ENCODE data around the gene CFDP1.
"Not testable (repeated sequence)": the region's sequence is repeated elsewhere in the genome, so short reads cannot be mapped to it uniquely, and the experiment has no call there.

CFDP1 gene

DNA sequence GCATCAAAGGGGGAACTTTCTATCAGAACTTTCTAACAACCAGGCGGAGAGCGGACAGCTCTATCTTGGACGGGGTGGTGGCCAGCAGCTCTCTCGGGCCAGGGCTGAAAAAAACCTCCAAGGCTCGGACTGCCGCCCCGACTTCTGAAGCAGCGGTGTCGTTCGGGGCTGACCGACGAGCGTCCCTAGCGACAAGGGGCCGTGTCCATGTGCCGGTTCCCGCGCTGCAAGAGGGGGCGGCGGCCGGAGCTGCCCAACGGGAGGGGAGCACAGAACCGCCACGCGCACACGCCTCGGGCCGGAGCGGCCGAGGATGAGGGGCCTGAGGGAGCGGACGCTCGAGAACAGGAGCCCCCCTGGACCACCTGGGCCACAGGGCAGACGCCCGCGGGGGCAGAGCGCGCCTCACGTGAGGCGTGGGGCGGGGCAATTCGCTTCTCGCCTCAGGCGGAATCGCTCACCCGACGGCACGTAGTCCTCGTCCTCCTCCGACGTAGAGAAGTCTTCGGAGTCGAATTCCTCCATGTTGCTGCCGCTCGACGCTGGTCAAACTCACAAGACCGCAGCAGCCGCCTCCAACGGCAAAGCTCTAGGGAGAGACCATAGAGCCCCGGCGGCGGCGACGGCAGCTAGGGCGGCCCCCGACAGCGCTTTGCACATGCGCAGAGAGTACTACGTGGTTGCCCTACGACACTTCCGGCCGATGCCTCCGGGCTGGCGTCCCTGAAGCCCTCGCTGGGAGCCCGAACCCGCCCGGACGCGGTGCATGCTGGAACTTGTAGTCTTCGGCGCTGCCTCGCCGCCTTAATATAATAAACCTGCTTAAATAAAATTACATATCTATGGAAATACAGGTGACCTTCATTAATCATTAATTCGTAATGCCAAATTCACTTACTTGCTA is at the start of gene CFDP1:
Gene CFDP1, minus strand, starts transcription at position 676 of the 904 bp plus-strand sequence. Its CDS starts 151 bp downstream, at position 525.
- peak; percentile 91 for DNase-seq (ENCODE audit: low read depth)

DNA sequence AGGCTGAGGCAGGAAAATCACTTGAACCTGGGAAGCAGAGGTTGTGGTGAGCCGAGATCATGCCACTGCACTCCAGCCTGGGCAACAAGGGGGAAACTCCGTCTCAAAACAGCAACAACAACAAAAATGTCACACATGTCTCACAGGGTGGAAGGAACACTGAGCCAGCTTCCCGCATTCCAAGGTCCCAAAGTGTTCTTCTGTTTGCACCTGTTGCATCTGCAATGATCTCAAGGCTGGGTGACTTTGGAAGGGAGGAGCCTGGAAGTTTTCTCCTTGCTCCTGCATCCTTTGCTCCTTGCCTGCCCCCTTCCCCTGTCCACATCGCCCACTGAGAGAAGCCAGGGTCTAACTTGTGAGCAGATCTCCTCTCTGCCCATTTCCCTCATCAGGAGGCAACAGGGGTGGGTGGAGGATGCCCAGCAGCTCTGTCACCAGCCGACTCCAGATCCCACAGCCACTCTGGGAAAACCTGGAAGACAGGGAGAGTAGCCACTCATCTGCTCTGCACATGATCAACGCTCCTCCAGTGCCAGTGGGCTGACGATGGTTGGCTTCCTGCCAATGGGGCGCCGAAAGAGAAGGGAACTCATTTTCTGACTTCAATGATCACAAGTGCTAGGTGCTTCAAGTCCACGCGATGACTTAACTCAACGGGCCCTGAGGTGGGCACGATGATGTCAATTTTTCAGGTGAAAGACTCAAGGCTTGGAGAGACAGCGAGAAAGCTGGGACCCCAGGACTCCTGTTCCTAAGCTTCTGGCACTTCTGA is 49.3 kb upstream of the CFDP1 start:
- DNase-seq (ENCODE audit: low read depth) = no peak

DNA sequence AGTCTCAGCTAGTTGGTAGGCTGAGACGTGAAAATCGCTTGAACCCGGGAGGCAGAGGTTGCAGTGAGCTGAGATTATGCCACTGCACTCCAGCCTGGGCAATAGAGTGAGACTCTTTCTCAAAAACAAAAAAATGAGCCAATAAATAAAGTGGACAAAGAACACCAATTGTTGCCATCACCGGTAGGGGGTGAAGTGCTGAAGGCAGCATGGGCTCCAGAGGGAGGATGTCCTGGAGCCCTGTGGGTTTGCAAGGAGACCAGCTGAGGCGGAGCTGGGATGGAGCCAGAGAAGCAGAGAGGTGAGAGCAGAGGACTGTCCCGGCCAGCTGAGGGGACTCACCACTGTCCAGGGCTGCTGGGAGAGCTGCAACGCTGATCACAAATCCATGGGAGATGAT is 48.2 kb upstream of the CFDP1 start:
- no peak for DNase-seq (ENCODE audit: low read depth)

DNA sequence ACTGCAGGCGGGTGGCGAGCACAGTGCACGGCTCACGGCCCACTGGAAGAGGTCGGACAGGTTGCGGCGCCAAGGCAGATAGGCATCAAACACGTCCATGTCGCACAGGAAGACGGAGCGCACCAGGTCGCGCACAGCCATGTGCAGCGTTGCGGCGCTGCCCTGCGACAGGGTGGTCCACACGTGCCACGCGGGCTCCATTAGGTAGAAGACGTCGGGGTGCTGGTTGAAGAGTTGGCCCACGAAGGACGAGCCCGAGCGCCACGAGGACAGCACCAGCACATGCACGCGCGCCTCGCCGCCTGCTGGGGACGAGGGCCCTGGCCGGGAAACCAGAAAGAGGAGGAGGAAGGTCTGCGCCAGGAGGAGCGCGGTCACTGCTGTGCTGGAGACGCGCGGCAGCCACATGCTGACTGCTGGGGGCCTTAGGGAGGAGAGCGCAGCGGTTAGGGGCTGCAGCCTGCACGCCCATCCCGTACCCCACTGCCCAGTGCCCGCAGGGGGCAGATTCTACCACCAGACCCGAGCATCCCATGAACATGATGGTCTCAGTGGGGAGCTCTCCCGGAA is 46.2 kb upstream of the CFDP1 start:
- DNase-seq (ENCODE audit: low read depth) = no peak

DNA sequence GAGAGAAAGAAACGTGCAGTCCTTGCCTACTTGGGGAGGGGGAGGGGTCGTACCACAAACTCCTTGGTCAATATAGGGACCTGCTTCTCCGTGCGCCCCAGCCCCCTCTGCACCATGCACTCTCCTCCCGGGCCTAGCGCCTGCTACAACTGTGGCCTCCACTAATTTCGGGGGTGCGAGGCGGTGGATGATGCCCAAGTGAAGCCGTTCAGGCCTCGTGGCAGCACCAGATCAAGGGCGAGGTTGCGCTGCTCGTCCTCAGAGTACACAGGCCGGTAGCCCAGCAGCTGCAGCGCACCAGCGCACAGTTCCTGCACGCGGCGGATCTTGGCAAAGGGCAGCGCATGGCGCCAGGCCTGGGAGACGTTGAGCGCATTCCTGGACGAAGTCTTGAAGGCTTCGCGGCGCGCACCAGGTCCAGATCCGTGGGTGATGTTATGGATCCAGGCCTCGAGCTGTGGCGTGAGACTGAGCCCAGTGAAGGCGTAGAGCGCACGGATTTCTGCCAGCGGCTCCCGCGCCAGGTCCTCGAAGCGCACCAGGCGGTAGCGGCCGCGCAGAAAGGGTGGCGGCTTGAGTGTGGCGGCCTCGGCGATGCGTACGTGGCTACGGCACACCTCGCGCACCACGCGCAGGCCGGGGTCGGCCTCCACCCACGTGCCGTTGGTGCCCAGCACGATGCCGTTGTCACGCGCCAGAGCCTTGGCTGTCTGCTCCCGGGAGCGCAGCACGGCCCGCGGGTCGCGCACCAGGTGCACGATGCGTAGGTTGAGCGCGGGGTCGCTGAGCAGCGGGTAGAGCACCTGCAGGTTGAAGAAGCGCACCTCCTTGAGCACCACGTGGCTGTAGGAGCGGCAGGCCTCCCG is 45.4 kb upstream of the CFDP1 start:
- no peak for DNase-seq (ENCODE audit: low read depth)

DNA sequence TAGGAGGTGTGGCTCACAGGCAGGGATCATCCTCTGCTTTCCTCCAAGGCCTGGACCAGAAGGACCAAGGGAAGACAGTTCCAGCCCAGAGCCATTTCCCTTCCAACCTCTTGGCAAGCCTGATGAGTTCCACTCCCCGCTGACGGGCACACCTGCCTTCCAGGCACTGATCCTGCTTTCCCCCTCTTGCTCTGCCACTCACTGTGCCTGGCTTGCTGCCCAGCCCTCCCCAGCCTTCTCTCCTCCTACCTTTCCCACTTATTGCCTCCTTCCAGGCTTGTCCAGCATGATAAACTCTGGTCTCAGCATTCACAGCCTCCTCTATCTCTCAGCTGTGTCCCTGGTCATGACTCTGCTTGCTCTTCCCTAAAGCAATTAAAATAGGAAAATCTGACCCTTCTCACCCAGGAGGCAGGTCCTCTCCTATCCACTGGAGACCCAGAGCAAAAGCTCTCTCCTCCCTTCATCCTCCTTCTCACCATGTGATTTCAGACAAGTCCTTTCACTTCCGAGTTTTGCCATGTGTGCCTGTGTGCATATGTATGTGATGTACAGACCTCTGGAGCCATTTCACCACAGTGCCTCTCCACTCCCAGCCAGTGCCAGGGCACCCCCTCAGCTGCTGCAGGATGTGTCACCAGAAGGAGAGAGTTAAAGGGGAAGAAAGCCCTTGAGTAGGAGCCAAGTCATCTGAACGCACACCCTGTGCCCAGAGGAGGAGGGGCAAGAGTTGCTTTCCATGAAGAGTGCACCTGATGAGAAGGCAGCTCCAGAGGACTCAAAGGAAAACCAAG is 44.6 kb upstream of the CFDP1 start:
- DNase-seq (ENCODE audit: low read depth) = no peak

DNA sequence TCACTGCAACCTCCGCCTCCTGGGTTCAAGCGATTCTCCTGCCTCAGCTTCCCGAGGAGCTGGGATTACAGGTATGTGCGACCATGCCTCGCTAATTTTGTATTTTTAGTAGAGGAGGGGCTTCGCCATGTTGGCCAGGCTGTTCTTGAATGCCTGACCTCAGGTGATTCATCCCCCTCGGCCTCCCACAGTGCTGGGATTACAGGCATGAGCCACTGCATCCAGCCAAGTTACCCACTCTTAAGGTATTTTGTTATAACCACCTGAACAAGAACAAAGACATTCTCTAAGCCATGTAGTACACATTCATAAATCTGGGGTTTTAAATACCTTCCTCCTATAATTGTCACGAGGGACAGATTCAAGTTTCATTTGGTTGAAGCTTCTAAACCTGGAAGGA is 43.5 kb upstream of the CFDP1 start:
- no peak for DNase-seq (ENCODE audit: low read depth)

DNA sequence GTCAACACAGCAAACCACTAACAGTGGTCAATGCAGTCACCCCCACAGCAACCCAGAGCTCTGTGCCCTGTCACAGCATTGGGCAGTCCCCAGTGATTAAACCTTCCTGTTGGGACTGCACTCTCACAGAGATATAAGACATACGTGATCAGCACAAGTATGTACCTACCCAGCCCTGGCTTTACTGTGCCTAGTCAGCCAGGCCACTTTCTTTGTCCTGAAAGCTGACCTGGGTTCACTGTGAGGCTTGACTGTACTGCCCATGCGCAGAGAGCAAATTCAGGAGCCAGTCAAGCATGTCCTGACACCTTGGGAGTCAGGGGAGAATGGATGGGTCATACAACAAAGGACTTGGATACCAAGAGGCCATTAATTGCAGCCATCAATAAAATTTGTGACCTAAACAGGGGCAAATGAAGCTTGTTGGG is 42.1 kb upstream of the CFDP1 start:
- DNase-seq (ENCODE audit: low read depth) = no peak

DNA sequence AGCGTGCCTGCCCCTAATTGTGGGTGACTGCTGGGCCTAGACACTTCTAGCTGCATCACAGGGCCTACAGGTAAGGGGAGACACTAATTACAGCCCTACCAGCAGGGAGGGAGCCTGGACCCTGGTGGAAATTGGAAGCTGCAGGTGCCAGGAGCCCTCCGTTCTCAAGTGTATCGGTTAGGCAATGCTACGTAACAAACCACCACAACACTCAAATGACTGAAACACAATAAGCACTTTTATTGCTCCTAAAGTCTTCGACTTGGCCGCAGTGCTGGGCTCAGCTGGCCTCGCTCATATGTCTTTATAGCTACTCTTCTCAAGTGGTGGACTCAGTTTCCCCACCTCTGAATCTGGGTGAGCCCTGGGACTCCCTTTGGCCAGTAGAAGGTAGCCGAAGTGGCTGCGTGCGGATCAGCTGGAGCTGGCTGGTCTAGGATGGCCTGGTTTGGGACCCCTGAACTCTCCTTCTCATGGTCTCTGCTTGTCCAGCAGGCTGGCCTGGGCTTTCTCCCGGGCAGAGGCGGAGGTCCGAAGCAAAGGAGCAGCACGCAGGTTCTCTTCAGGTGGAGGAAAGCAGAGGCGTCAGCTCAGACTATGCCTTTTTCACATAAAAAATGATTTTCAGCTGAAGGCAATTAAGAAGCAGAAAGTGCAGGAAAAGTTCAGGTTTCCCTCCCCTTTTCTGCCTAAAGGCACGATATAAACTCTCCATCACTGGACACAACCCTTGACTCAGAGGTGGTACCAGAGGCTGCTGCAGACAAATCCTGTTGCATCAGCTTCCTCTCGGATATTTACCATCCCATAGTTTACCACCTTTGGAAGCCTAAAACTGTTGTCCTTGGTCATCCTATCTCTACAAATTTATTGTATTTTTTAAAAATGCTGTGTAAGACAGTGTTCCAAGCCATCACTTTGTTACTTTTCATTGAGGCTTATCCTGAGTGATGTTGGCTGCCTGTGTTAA is 39.9 kb upstream of the CFDP1 start:
- DNase-seq (ENCODE audit: low read depth) = no peak

DNA sequence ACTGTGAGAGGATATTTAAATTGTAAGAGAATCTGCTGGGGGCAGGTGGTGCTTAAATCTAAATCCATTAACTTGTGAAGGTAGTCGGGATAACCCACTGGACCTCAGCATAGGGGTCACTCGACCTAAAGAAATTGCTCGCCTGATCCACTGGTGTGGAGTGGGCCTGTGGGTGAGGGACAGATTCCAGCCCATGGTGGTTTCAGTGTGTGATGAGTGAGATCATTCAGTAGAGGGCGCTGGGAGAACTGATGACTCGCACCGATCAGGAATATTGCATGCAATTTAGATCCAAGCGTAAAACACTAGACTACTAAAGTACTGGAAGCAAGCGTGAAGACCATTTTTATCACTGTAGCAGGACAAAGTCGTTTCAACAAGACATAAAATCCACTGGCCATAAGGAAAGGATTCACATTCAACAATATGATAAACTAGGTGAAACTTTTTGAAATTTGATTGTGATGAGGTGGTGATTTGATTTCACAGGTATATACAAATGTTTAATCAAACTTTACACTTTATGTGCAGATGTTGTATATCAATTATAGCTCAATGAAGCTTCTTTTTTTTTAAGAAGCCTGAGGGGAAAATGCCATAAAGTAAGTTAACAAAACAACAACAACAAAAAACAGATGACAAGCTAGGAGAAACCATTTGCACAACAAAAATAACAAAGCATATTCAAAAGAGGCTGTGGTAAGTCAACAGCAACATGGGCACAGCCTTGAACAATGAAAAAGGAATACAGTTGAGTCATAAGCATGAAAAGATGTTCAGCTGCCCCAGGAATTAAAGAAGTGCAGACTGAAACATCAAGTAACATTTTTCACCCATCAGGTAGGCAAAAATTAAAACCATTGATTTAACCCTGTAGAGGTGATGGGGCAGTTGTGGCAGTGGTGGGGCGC is 38.7 kb upstream of the CFDP1 start:
- DNase-seq (ENCODE audit: low read depth) = peak; percentile 47

DNA sequence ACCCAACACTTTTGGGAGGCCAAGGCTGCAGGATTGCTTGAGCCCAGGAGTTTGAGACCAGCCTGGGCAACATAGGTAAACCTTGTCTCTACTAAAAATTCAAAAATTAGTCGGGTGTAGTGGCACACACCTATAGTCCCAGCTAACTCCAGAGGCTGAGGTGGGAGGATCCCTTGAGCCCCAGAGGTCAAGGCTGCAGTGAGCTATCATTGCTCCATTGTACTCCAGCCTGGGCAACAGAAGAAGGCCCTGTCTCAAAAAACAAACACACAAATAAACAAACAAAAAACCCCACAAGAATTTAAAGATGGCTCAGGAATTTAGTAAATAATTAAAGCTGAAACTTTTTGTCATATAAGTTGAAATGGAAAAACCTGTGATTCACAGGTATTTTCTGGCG is 33.5 kb upstream of the CFDP1 start:
- DNase-seq (ENCODE audit: low read depth) = no peak

DNA sequence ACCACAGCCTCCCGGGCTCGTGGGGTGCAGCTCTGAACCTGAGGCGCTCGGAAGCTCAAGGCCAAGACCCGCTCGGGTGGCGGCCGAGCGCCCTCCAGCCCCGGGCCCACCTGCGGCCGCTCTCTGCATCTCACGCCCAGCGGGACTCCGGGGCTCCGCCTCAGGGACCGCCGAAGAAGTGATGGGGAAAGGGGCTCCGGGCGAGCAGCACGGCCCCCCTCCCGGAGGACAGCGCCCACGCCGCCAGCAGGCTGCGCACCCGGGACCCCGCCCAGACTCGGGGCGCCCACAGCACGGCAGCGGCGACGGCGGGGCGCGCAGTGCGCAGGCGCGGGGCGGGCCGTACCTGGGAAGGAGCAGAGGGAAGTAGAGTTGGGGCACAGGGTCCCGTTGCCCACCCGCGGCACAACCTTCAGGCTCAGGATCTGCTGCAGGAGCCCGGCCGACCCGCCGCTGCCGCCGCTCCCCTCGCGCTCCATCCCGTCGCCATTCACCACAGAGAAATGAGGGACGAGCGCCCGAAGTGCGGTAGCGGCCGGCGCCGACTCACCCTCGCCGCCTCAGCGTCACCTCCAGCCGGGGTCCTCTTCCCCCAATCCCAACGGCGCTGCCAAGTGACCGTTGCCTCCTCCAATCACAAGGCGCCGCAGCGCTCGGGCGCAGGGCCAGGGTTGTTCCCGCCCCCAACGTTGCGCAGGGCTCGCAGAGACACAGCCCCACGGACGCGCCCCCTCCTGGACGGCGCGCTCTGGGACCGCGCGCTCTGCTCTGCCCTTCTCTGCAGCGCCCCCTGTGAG is 31.0 kb upstream of the CFDP1 start, which contains the start of gene TMEM170A:
Gene TMEM170A, minus strand, starts transcription at position 568 of the 797 bp plus-strand sequence. Its CDS starts 89 bp downstream, at position 479.
- DNase-seq (ENCODE audit: low read depth) = peak; percentile 99

DNA sequence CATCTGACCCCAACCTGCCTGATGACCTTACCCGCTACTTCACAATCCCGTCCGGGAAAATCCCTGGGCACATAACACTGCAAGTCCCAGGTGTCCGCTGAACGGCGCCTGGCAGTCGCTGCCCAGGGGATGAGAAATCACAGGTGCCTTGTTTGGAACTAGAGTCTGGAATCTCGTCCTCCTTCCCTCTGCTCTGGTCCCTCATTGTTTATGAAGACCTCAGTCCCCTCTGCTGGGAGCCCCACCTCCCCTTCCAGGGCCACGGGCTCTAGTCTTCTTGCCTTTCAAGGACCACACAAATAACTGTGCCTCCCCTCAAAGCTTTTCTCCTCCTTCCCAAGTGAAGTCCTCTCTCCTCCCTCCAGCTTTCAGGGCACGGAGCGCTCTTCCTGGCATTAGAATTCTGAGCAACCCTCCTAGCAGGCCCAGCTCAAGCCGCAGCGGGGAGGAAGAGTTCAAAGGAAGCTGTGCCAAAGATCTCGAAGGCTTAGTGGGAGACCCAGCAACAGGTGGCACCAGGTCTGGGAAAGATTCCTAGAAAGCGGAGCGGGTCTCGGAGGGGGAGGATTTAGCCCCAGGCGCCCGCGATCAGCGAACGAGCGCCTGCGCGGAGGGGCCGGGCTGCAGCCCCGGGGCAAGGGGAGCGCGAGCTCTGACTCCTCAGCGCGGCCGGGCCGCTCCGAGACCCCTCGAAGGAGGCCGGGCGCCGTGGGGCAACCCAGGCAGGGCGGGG is 30.3 kb upstream of the CFDP1 start:
- not testable (repeated sequence) for DNase-seq (ENCODE audit: low read depth)

DNA sequence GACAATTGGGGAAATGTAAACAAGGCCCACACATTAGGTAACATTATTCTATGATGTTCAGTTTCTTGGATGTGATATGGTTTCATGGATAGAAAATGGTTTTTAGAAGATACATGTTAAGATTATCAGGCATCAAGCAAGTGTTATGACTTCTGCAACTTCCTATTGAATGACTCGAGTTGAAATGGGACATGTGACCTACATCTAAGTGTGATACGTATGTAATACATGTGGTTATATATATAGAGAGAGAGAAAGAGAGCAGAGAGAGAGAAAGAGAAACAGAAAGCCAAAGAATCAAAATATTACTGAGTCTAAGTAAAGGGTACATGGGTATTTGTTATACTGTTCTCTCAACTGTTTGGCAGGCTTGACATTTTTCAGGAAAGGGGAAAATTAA is 29.5 kb upstream of the CFDP1 start:
- no peak for DNase-seq (ENCODE audit: low read depth)

DNA sequence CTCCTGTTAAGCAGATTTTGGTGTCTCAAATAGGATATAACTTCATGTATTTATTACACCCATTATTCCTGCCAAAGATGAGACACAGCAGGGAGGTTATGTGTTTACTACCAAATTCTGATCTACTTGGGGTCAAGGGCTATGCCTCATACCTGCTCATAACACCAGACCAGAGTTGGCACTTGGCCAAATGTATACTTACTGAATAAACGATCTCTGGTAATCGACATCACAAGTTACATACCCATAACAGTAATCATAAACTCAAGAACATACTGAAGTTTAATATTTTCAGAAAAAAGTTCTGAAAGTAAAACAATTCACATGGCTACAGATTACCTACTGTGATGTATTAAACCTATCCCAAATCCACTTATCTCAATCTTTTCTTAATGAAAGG is 28.3 kb upstream of the CFDP1 start:
- no peak for DNase-seq (ENCODE audit: low read depth)

DNA sequence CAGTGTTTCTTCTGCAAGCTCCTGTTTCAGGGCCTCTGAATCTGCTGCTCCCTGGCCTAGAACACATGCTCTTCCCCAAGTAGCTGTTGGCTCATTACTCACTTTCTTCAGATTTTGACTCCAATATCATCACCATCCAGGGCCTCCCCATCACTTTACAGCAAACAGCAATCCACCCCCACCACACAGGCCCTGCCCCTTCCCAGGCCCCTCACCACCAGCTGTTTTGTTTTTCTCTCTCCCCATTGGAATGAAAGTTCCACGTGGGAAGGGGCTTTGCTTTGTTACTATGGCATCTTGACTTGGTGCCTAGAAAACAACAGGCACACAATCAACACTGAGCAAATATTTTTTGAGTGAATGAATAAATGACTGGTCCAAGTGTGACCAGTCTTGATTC is 27.1 kb upstream of the CFDP1 start:
- no peak for DNase-seq (ENCODE audit: low read depth)

DNA sequence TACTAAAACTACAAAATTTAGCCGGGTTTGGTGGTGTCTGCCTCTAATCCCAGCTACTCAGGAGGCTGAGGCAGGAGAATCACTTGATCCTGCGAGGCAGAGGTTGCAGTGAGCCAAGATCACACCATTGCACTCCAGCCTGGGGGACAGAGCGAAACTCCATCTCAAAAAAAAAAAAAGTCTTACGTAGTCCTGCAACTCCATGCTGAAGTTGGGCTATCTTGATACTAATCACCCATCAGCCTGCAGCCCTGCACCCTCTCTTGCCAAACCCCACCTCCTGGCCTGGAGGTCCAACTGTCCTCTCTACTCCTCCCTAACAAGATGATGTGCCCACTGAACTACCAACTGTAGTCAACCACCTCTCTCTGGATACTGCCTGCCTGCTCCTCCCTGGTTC is 26.4 kb upstream of the CFDP1 start:
- no peak for DNase-seq (ENCODE audit: low read depth)
